Fibroblast of villous mesenchyme (primary cell): ENCODE data around the gene XAB2. TPM values are rescaled to one million over a fixed set of nuclear protein-coding genes. Genes with fewer than 3 reads are reported as not detected.

Source experiments
- DNase-seq: peaks from one replicate; pipeline ENCODE4 v3.0.0-alpha.2; 2010; ENCODE audit warnings: low read depth
- H3K4me3 ChIP-seq: 2 replicates; pipeline ENCODE4 v1.5.1; 2011; ENCODE audit warnings: low read depth, mild to moderate bottlenecking, low read length
- total RNA-seq: library from RNA; depleted of rRNA; stranded (reverse); fragments of >200 nt; gene quantifications from 2 replicates; pipeline ENCODE4 v1.2.3, GENCODE V29; 2012
- TF ChIP-seq, protein P1 (sequence below): IDR thresholded peaks from 2 replicates; pipeline ENCODE4 v1.5.1; 2012; ENCODE audit warnings: low read depth, mild to moderate bottlenecking, low read length; ENCODE audit not compliant: insufficient read depth

The XAB2 gene
- total RNA-seq, 1 donor, result 32.0 TPM

- DNase-seq, result no peak
- H3K4me3 ChIP-seq, result no peak overlapping the region
- TF ChIP-seq, protein P1, sequence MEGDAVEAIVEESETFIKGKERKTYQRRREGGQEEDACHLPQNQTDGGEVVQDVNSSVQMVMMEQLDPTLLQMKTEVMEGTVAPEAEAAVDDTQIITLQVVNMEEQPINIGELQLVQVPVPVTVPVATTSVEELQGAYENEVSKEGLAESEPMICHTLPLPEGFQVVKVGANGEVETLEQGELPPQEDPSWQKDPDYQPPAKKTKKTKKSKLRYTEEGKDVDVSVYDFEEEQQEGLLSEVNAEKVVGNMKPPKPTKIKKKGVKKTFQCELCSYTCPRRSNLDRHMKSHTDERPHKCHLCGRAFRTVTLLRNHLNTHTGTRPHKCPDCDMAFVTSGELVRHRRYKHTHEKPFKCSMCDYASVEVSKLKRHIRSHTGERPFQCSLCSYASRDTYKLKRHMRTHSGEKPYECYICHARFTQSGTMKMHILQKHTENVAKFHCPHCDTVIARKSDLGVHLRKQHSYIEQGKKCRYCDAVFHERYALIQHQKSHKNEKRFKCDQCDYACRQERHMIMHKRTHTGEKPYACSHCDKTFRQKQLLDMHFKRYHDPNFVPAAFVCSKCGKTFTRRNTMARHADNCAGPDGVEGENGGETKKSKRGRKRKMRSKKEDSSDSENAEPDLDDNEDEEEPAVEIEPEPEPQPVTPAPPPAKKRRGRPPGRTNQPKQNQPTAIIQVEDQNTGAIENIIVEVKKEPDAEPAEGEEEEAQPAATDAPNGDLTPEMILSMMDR, result no peak
Observed at GRCh38 chr19:7622933-7623685, 6.2 kb downstream of the XAB2 start.

DNA sequence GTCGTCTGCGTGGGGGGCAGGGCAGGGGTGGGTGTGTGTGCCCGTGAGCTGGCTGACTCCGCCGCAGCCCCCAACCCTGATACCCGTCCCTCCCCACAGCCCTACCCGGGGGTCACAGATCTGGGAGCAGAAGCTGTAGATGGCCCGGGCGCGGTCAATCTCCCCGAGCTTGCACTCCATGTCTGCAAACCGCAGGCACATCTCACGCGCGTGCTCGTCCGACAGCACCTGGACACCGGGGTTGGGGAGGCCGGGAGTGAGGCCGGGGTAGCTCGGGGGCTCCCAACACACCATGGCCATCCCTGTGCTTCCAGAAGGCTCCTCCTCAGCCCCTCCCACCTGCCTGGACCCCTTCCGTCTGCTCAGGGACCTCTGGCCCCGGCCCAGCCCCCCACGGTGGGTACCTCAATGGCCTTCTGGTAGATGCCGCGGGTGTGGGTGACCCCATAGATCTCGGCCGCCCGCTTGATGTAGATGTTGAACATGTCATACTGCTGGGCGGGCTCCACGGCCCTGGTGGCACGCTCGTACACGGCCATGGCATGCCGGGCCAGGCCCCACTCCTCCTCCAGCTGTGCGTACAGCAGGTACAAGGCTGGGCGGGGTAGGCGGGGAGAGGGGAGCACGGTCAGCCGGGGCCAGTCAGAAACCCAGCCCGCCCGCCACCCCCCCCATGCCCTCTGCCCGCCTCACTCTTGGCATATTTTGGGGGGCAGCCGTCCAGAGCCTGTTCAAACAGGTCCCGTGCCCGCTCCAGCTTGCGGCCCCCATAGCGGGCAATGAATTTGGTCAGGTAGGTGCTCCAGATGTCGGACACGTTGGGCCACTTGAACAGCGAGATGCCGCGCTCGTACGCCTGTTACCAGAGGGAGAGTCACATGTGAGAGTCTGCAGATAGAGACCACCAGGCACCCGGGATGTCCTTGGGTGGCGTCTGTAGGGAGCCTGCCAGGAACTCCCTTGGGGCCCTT is 8.6 kb downstream of the XAB2 start:
- H3K4me3 ChIP-seq, result no peak overlapping the region
- no peak for DNase-seq
- TF ChIP-seq, protein P1, result no peak

GRCh38 chr19:7619671-7620441 is 9.5 kb downstream of the XAB2 start:
- DNase-seq, result no peak
- H3K4me3 ChIP-seq, result no peak overlapping the region
- TF ChIP-seq, protein P1, result no peak

GRCh38 chr19:7618771-7619510 is 10.4 kb downstream of the XAB2 start:
- TF ChIP-seq, protein P1, result no peak
- no peak overlapping the region for H3K4me3 ChIP-seq
- DNase-seq, result no peak

- DNase-seq, result no peak
- TF ChIP-seq, protein P1, result no peak
- H3K4me3 ChIP-seq, result no peak overlapping the region
Observed at GRCh38 chr19:7618348-7618747, 11.0 kb downstream of the XAB2 start.

- TF ChIP-seq, protein P1, result no peak
- DNase-seq, result no peak
- H3K4me3 ChIP-seq, result no peak overlapping the region
Observed at GRCh38 chr19:7617735-7618134, 11.6 kb downstream of the XAB2 start.
